ENCODE measurements around the gene PLPPR1.

- no peak for TF ChIP-seq CTCF (IDR thresholded peaks at IDR 0.05; ENCODE audit: insufficient read depth, low read length, poor library complexity, severe bottlenecking)
- TF ChIP-seq EZH2phosphoT487 (conservative IDR thresholded peaks at IDR 0.05; ENCODE audit: low read length) = no peak
These were observed 10.1 kb upstream of the PLPPR1 start for GRCh38 chr9:101018467-101018866.

Data from SU-DHL-6 (cell line).